Vagina (tissue), 2 donors: ENCODE results near the gene SNIP1. TPM values are rescaled to one million over a fixed set of nuclear protein-coding genes. Genes with fewer than 3 reads are reported as not detected.
A peak's percentile ranks its signal among the peaks of the same experiment; 100 is the strongest.

Source experiments
- DNase-seq, 2 donors: peaks; one replicate each; pipeline ENCODE4 v3.0.0-alpha.2; 2017; ENCODE audit errors: extremely low spot score in 2 of 2
- H3K27ac ChIP-seq: fragments of 200-600 bp; sonication (generic); one replicate; pipeline ENCODE4 v1.5.1; 2019
- H3K27me3 ChIP-seq: fragments of 200-600 bp; sonication (generic); one replicate; pipeline ENCODE4 v1.5.1; 2019
- H3K36me3 ChIP-seq, 2 donors: fragments of 200-600 bp; sonication (generic); one replicate each; pipeline ENCODE4 v1.5.1; 2017 to 2019
- H3K4me1 ChIP-seq: fragments of 200-600 bp; sonication (generic); one replicate; pipeline ENCODE4 v1.5.1; 2019
- H3K4me3 ChIP-seq, 2 donors: fragments of 200-600 bp; sonication (generic); 1 replicate in 1 of 2; 2 replicates in 1 of 2; pipeline ENCODE4 v1.5.1; 2016 to 2019
- H3K9me3 ChIP-seq: fragments of 200-600 bp; sonication (generic); one replicate; pipeline ENCODE4 v1.5.1; 2019
- CTCF ChIP-seq, 3 experiments: fragments of 450-650 bp in 2 of 3; fragments of 200-600 bp in 1 of 3; sonication (generic) in 1 of 3; IDR thresholded peaks; one replicate each; pipeline ENCODE4 v1.5.1; 2017 to 2019; ENCODE audit warnings: antibody characterized with exemption in 3 of 3, mild to moderate bottlenecking in 2 of 3, moderate library complexity in 2 of 3
- POLR2A ChIP-seq, 2 donors: fragments of 450-650 bp; IDR thresholded peaks; one replicate each; pipeline ENCODE4 v1.6.1; 2017; ENCODE audit warnings: antibody characterized with exemption in 2 of 2, mild to moderate bottlenecking in 2 of 2, moderate library complexity in 2 of 2
- POLR2AphosphoS5 ChIP-seq, 2 donors: sonication (generic); formaldehyde crosslinking; IDR thresholded peaks; one replicate each; pipeline ENCODE4 v1.9.0; 2017; ENCODE audit warnings: antibody characterized with exemption in 2 of 2, mild to moderate bottlenecking in 2 of 2, low read depth in 1 of 2; ENCODE audit not compliant: insufficient read depth in 1 of 2
- intact Hi-C: fragments of 100-400 bp; cut with DNase I; formaldehyde crosslinking; loops from one replicate; pipeline ENCODE4 v1.15.1; 2023
- microRNA-seq: library from miRNA; unstranded; fragments of <30 nt; microRNA quantifications from one replicate; pipeline ENCODE4, GENCODE V29; 2017; ENCODE audit warnings: borderline number of aligned reads, borderline replicate concordance
- small RNA-seq: library from RNA; depleted of rRNA; stranded (forward); fragments of <200 nt; gene quantifications from one replicate; pipeline ENCODE3, GENCODE V24; 2016
- total RNA-seq: library from RNA; depleted of rRNA; stranded (reverse); fragments of >200 nt; gene quantifications from one replicate; pipeline ENCODE4 v1.2.3, GENCODE V29; 2016

SNIP1 gene
- total RNA-seq, 1 donor from 2014 or later, result 16.5 TPM

DNA sequence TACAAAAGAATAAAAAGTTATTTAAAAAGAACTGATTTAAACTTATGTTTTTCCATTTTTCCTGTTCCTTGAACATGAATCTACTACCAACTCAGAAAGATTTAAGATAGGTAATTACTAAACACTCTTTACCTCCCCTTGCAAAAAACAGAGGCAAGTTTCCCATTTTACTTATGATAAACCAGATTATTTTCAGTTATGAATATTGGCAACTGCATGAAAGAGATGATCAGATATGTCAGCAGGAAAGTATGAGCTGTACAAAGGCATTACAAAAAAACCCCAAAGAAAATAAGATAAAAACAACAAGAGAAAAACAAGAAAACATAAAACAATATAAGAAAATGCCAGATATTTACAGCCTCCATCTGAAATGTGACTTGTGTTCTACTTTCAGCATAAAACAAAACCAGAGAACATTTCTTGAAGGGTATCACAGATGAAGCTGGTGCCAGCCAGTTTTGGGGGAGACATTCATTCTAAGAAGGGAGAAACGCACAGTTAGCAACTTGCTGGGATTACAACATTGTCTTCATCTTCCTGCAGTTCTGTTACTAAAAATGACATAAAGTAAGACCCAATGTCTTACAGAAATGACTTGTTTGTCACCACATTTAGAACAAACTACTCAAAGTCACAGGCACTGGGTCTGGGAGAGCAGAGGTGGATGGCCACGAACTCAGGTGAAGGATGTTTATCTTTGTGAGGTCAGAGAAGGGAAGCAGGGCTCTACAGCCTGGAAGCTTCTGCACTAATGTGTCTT lies 60.6 kb downstream of the SNIP1 start:
- no peak overlapping the region for H3K27ac ChIP-seq
- DNase-seq, result no peak
- H3K9me3 ChIP-seq, result no peaks in the 10 kb centered on the region
- H3K36me3 ChIP-seq, result peaks cover 0 to 46% of the 10 kb centered on the region in 2 donors
- TF ChIP-seq POLR2AphosphoS5 (IDR thresholded peaks at IDR 0.05; ENCODE audit: insufficient read depth in 1 of 2, low read depth in 1 of 2) (no peak), POLR2A (IDR thresholded peaks at IDR 0.05) (no peak), CTCF (IDR thresholded peaks at IDR 0.05) (no peak)
- no peak overlapping the region for H3K4me3 ChIP-seq
- H3K4me1 ChIP-seq, result no peaks in the 10 kb centered on the region
- intact Hi-C loops, result no loop called here
- H3K27me3 ChIP-seq, result no peaks in the 10 kb centered on the region

DNA sequence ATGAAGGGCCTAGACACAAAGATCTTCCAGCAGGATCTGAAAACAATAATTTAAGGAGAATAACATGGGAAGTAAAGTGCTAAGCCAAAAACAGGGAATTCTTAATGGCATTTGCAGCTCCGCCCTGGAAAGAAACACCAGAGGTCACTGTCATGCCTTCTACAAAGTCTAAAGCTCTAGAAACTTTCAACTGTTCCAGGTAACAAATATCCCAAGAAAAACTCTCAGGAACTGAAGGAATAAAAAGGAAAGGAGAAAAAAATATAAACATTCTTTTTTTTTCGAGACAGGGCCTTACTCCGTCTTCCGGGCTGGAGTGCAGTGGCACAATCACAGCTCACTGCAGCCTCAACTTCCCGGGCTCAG lies 66.5 kb downstream of the SNIP1 start:
- Histone ChIP-seq H3K9me3 (no peaks in the 10 kb centered on the region), H3K4me1 (peaks cover 39% of the 10 kb centered on the region), H3K36me3 (peaks cover 0 to 48% of the 10 kb centered on the region in 2 donors), H3K4me3 (no peak overlapping the region), H3K27ac (peak overlapping the region; percentile 71), H3K27me3 (no peaks in the 10 kb centered on the region)
- DNase-seq, result no peak
- intact Hi-C loops, result loop anchor here (5.0 to 10.0 kb wide), 2 partner anchors 35 to 197 kb away; no protein-coding TSS in a partner anchor
- TF ChIP-seq POLR2A (IDR thresholded peaks at IDR 0.05) (no peak), POLR2AphosphoS5 (IDR thresholded peaks at IDR 0.05; ENCODE audit: insufficient read depth in 1 of 2, low read depth in 1 of 2) (no peak), CTCF (IDR thresholded peaks at IDR 0.05) (no peak)

- TF ChIP-seq POLR2AphosphoS5 (IDR thresholded peaks at IDR 0.05; ENCODE audit: insufficient read depth in 1 of 2, low read depth in 1 of 2) (peak; percentile 34 to 45), POLR2A (IDR thresholded peaks at IDR 0.05) (no peak), CTCF (IDR thresholded peaks at IDR 0.05) (peak; percentile 98 to 99 (median 98))
- no peaks in the 10 kb centered on the region for H3K27me3 ChIP-seq
- H3K27ac ChIP-seq, result peak overlapping the region; percentile 71
- intact Hi-C loops, result loop anchor here (5.0 to 10.0 kb wide), 2 partner anchors 35 to 198 kb away; no protein-coding TSS in a partner anchor
- no peaks in the 10 kb centered on the region for H3K9me3 ChIP-seq
- H3K36me3 ChIP-seq, result peaks cover 1 to 48% of the 10 kb centered on the region in 2 donors
- no peak overlapping the region for H3K4me3 ChIP-seq
- DNase-seq, result peak in 1 of 2 donors; percentile 94
- peaks cover 39% of the 10 kb centered on the region for H3K4me1 ChIP-seq
Measured at GRCh38 chr1:37486680-37487618, 67.1 kb downstream of the SNIP1 start.

DNA sequence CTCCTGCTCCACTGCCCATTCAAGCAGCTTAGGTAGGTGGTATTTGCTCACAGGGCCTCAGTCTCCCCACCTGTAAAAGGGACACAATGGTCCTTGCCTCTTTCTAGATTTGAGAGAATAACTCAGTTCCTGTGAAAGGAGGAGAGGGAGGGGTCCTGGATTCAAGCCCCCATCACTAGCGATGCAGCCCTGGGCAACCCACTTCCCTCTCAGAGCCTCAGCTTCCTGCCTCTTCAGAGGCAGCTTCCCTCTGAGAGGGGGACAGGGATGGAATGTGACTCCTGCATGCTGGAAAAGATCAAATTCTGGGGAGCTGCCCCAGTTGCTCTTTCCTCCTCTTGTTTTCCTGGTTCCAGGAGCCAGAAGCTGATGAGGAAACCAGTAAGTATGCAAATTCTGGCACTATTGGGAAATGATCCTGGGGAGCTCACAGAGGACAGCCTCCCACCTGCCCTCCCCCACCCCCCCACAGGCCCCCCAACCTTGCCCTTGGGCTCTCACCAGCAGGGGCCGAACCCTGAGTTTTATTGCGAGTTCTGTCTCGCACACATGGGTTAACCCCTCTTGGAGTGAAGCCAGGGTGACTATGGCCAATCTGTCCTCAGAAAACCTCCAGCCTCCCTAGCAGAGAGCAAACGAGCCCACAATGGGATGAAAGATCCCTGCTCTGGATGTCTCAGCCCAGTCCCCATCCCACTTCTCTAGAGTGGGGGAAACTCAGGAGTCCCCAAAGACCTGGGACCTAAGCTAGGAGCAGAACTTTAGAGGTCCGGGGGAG lies 68.0 kb downstream of the SNIP1 start:
- Histone ChIP-seq H3K27ac (peak overlapping the region; percentile 71), H3K27me3 (no peaks in the 10 kb centered on the region), H3K4me3 (no peak overlapping the region), H3K4me1 (peaks cover 39% of the 10 kb centered on the region), H3K36me3 (peaks cover 3 to 47% of the 10 kb centered on the region in 2 donors), H3K9me3 (no peaks in the 10 kb centered on the region)
- peak in 1 of 2 donors; percentile 87 for DNase-seq
- intact Hi-C loops, result loop anchor here (5.0 to 10.0 kb wide), 2 partner anchors 34 to 199 kb away; no protein-coding TSS in a partner anchor
- no peak for TF ChIP-seq POLR2AphosphoS5 (IDR thresholded peaks at IDR 0.05; ENCODE audit: insufficient read depth in 1 of 2, low read depth in 1 of 2)
- TF ChIP-seq POLR2A (IDR thresholded peaks at IDR 0.05), result no peak
- TF ChIP-seq CTCF (IDR thresholded peaks at IDR 0.05), result no peak

Small RNA genes within 50 kb of the gene (microRNA-seq; reads per million reads assigned to microRNA genes)
- not detected for gene MIR5581

Small RNA genes within 50 kb of the gene (small RNA-seq; reads per million reads assigned to genes)
- not detected for gene AL034379.1
- gene MIR5581, result not detected

Other genes with a start within 250 kb of the SNIP1 start
- gene ZC3H12A, start 79.7 kb downstream of the SNIP1 start, total RNA-seq, result 51.6 TPM
- 54.5 TPM for gene MEAF6, start 39.5 kb downstream of the SNIP1 start, total RNA-seq
- gene DNALI1, start 2.6 kb upstream of the SNIP1 start, total RNA-seq, result 4.7 TPM
- gene GNL2, start 41.6 kb upstream of the SNIP1 start, total RNA-seq, result 62.1 TPM
- gene RSPO1, start 80.6 kb upstream of the SNIP1 start, total RNA-seq, result 23.3 TPM
- 2.2 TPM for gene CDCA8, start 138.2 kb upstream of the SNIP1 start, total RNA-seq
- 0.25 TPM for gene EPHA10, start 210.8 kb upstream of the SNIP1 start, total RNA-seq
- 3.2 TPM for gene MANEAL, start 239.6 kb upstream of the SNIP1 start, total RNA-seq